ENCODE results near the gene FNBP1L. TPM values are rescaled to one million over a fixed set of nuclear protein-coding genes. Genes with fewer than 3 reads are reported as not detected.

FNBP1L gene
- total and polyA plus RNA-seq, 2 experiments from 2014 or later, result 56.3 to 132 TPM

DNA sequence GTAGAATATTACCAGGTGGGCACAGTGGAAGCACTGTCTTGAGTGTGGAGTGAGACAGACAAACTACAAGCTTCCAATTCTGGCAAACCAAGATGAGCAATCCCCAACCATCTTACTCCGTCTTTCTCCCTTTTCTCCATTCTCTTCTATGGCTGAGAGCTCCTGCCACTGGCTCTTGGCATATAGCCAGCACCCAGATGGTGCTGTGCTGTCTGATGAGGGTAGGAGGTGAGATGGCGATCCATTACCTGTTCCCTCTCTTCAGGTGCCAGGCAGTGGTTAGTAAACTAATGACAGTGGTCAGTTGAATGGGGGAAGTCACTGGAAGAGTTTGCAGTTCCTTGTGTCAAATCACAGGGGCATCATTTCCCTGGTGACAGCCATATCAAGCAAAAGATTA is 108.4 kb downstream of the FNBP1L start:
- peaks cover 19% of the 10 kb centered on the region for H3K4me1 Mint-ChIP-seq
- no peak overlapping the region for H3K4me3 ChIP-seq
- no peaks in the 10 kb centered on the region; the same call in none of the 2 replicates for H4K20me1 ChIP-seq (replicated peaks; ENCODE audit: insufficient read depth)
- no peaks in the 10 kb centered on the region for H3K27me3 ChIP-seq (ENCODE audit: insufficient read depth)
- DNase-seq (ENCODE audit: low spot score) (no peak), ATAC-seq (no peak)
- peaks cover 17% of the 10 kb centered on the region for H3K4me1 ChIP-seq (ENCODE audit: insufficient read depth)
- H3K9me2 ChIP-seq (ENCODE audit: insufficient read depth), result no peaks in the 10 kb centered on the region
- H3K36me3 ChIP-seq (ENCODE audit: insufficient read depth), result no peaks in the 10 kb centered on the region
- no peak overlapping the region for H3K27ac Mint-ChIP-seq
- H3K4me3 Mint-ChIP-seq, result no peak overlapping the region
- H3K4me2 ChIP-seq, result no peak overlapping the region
- H3K36me3 Mint-ChIP-seq (ENCODE audit: low read depth), result peaks cover 42% of the 10 kb centered on the region
- H3K27ac ChIP-seq (ENCODE audit: low read depth), result no peak overlapping the region
- H3K79me2 ChIP-seq (replicated peaks; ENCODE audit: insufficient read depth), result no peaks in the 10 kb centered on the region; the same call in 1 of the 2 replicates
- H3K9me3 Mint-ChIP-seq, result no peaks in the 10 kb centered on the region
- H3F3A ChIP-seq (replicated peaks; ENCODE audit: low read depth), result no peaks in the 10 kb centered on the region
- TF ChIP-seq, protein P1, sequence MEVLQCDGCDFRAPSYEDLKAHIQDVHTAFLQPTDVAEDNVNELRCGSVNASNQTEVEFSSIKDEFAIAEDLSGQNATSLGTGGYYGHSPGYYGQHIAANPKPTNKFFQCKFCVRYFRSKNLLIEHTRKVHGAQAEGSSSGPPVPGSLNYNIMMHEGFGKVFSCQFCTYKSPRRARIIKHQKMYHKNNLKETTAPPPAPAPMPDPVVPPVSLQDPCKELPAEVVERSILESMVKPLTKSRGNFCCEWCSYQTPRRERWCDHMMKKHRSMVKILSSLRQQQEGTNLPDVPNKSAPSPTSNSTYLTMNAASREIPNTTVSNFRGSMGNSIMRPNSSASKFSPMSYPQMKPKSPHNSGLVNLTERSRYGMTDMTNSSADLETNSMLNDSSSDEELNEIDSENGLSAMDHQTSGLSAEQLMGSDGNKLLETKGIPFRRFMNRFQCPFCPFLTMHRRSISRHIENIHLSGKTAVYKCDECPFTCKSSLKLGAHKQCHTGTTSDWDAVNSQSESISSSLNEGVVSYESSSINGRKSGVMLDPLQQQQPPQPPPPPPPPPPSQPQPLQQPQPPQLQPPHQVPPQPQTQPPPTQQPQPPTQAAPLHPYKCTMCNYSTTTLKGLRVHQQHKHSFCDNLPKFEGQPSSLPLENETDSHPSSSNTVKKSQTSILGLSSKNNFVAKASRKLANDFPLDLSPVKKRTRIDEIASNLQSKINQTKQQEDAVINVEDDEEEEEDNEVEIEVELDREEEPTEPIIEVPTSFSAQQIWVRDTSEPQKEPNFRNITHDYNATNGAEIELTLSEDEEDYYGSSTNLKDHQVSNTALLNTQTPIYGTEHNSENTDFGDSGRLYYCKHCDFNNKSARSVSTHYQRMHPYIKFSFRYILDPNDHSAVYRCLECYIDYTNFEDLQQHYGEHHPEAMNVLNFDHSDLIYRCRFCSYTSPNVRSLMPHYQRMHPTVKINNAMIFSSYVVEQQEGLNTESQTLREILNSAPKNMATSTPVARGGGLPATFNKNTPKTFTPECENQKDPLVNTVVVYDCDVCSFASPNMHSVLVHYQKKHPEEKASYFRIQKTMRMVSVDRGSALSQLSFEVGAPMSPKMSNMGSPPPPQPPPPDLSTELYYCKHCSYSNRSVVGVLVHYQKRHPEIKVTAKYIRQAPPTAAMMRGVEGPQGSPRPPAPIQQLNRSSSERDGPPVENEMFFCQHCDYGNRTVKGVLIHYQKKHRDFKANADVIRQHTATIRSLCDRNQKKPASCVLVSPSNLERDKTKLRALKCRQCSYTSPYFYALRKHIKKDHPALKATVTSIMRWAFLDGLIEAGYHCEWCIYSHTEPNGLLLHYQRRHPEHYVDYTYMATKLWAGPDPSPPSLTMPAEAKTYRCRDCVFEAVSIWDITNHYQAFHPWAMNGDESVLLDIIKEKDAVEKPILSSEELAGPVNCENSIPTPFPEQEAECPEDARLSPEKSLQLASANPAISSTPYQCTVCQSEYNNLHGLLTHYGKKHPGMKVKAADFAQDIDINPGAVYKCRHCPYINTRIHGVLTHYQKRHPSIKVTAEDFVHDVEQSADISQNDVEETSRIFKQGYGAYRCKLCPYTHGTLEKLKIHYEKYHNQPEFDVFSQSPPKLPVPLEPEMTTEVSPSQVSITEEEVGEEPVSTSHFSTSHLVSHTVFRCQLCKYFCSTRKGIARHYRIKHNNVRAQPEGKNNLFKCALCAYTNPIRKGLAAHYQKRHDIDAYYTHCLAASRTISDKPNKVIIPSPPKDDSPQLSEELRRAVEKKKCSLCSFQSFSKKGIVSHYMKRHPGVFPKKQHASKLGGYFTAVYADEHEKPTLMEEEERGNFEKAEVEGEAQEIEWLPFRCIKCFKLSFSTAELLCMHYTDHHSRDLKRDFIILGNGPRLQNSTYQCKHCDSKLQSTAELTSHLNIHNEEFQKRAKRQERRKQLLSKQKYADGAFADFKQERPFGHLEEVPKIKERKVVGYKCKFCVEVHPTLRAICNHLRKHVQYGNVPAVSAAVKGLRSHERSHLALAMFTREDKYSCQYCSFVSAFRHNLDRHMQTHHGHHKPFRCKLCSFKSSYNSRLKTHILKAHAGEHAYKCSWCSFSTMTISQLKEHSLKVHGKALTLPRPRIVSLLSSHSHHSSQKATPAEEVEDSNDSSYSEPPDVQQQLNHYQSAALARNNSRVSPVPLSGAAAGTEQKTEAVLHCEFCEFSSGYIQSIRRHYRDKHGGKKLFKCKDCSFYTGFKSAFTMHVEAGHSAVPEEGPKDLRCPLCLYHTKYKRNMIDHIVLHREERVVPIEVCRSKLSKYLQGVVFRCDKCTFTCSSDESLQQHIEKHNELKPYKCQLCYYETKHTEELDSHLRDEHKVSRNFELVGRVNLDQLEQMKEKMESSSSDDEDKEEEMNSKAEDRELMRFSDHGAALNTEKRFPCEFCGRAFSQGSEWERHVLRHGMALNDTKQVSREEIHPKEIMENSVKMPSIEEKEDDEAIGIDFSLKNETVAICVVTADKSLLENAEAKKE (CRISPR knock-in tag; IDR thresholded peaks at IDR 0.05), result no peak
- TF ChIP-seq EZH2 (IDR thresholded peaks at IDR 0.05; ENCODE audit: low read depth, unreplicated experiment) (no peak), CREB1 (CRISPR knock-in tag; IDR thresholded peaks at IDR 0.05; ENCODE audit: low read depth) (no peak), ZNF331 (CRISPR knock-in tag; IDR thresholded peaks at IDR 0.05; ENCODE audit: low read depth) (no peak), POLR2AphosphoS5 (IDR thresholded peaks at IDR 0.05; ENCODE audit: low read depth) (no peak), ZNF114 (CRISPR knock-in tag; IDR thresholded peaks at IDR 0.05) (no peak), EZH2phosphoT487 (IDR thresholded peaks at IDR 0.05; ENCODE audit: unreplicated experiment) (no peak), JUNB (IDR thresholded peaks at IDR 0.05; ENCODE audit: unreplicated experiment) (no peak), STAT1 (IDR thresholded peaks at IDR 0.05; ENCODE audit: unreplicated experiment) (no peak), NANOG (IDR thresholded peaks at IDR 0.05; ENCODE audit: borderline replicate concordance) (no peak)
- TF ChIP-seq, protein P2, sequence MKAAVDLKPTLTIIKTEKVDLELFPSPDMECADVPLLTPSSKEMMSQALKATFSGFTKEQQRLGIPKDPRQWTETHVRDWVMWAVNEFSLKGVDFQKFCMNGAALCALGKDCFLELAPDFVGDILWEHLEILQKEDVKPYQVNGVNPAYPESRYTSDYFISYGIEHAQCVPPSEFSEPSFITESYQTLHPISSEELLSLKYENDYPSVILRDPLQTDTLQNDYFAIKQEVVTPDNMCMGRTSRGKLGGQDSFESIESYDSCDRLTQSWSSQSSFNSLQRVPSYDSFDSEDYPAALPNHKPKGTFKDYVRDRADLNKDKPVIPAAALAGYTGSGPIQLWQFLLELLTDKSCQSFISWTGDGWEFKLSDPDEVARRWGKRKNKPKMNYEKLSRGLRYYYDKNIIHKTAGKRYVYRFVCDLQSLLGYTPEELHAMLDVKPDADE (IDR thresholded peaks at IDR 0.05), result no peak
- TF ChIP-seq, protein P3, sequence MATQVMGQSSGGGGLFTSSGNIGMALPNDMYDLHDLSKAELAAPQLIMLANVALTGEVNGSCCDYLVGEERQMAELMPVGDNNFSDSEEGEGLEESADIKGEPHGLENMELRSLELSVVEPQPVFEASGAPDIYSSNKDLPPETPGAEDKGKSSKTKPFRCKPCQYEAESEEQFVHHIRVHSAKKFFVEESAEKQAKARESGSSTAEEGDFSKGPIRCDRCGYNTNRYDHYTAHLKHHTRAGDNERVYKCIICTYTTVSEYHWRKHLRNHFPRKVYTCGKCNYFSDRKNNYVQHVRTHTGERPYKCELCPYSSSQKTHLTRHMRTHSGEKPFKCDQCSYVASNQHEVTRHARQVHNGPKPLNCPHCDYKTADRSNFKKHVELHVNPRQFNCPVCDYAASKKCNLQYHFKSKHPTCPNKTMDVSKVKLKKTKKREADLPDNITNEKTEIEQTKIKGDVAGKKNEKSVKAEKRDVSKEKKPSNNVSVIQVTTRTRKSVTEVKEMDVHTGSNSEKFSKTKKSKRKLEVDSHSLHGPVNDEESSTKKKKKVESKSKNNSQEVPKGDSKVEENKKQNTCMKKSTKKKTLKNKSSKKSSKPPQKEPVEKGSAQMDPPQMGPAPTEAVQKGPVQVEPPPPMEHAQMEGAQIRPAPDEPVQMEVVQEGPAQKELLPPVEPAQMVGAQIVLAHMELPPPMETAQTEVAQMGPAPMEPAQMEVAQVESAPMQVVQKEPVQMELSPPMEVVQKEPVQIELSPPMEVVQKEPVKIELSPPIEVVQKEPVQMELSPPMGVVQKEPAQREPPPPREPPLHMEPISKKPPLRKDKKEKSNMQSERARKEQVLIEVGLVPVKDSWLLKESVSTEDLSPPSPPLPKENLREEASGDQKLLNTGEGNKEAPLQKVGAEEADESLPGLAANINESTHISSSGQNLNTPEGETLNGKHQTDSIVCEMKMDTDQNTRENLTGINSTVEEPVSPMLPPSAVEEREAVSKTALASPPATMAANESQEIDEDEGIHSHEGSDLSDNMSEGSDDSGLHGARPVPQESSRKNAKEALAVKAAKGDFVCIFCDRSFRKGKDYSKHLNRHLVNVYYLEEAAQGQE (IDR thresholded peaks at IDR 0.05; ENCODE audit: unreplicated experiment), result no peak
- TF ChIP-seq, protein P4, sequence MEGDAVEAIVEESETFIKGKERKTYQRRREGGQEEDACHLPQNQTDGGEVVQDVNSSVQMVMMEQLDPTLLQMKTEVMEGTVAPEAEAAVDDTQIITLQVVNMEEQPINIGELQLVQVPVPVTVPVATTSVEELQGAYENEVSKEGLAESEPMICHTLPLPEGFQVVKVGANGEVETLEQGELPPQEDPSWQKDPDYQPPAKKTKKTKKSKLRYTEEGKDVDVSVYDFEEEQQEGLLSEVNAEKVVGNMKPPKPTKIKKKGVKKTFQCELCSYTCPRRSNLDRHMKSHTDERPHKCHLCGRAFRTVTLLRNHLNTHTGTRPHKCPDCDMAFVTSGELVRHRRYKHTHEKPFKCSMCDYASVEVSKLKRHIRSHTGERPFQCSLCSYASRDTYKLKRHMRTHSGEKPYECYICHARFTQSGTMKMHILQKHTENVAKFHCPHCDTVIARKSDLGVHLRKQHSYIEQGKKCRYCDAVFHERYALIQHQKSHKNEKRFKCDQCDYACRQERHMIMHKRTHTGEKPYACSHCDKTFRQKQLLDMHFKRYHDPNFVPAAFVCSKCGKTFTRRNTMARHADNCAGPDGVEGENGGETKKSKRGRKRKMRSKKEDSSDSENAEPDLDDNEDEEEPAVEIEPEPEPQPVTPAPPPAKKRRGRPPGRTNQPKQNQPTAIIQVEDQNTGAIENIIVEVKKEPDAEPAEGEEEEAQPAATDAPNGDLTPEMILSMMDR (conservative IDR thresholded peaks at IDR 0.05; ENCODE audit: low read depth in 2 of 2), result no peak
- peaks cover 2% of the 10 kb centered on the region for H3K27me3 Mint-ChIP-seq (ENCODE audit: insufficient read depth, low read depth, poor library complexity)
- no peak overlapping the region for H2AFZ ChIP-seq
